ENCODE measurements around the gene RPS19. TPM values are rescaled to one million over a fixed set of nuclear protein-coding genes. Genes with fewer than 3 reads are reported as not detected.

Gene RPS19
- total RNA-seq, 1 experiment from 2014 or later = 3,020 TPM

GRCh38 chr19:41886761-41887710, 27.0 kb downstream of the RPS19 start:
- H2AFZ ChIP-seq (ENCODE audit: low read depth, low read length, poor library complexity, severe bottlenecking) = no peak overlapping the region
- CTCF ChIA-PET = interaction anchor here (0.8 to 1.4 kb wide), 5 partner anchors 12 to 41 kb away, joined by 3 to 5 read pairs (median 4); partner anchors contain the start of gene ERFL
- peak overlapping the region; percentile 91 for H3K4me2 ChIP-seq (ENCODE audit: low read length)
- peak overlapping the region; percentile 37 to 57 for H3K4me3 ChIP-seq (replicated peaks in 1 of 2; ENCODE audit: low read depth in 1 of 2, low read length in 2 of 2)
- no peaks in the 10 kb centered on the region for H3K9me3 ChIP-seq (ENCODE audit: control insufficient read depth in 1 of 2, insufficient read depth in 1 of 2, low read depth in 1 of 2, low read length in 2 of 2)
- POLR2A ChIA-PET = interaction anchor here (1.4 to 4.2 kb wide), 2 partner anchors 14 to 27 kb away, joined by 5 to 18 read pairs; partner anchors contain the start of gene RPS19
- H3K4me1 ChIP-seq (ENCODE audit: control insufficient read depth in 1 of 2, insufficient read depth in 2 of 2, low read length in 2 of 2) = peaks cover 27 to 52% of the 10 kb centered on the region in 2 experiments
- H3K9ac ChIP-seq (ENCODE audit: low read length) = peak overlapping the region; percentile 65
- H4K20me1 ChIP-seq (ENCODE audit: insufficient read depth) = no peaks in the 10 kb centered on the region
- peak overlapping the region; percentile 75 for H3K27ac ChIP-seq (ENCODE audit: low read depth, low read length)
- no peak for DNase-seq (ENCODE audit: low read depth, low spot score)
- peaks cover 4 to 18% of the 10 kb centered on the region in 2 experiments; a peak in 3 of 4 replicates for H3K36me3 ChIP-seq (ENCODE audit: control insufficient read depth in 1 of 2, insufficient read depth in 2 of 2, low read length in 2 of 2)
- intact Hi-C loops (cut with micrococcal nuclease) = no loop called here
- no peaks in the 10 kb centered on the region for H3K9me2 ChIP-seq (ENCODE audit: insufficient read depth)
- BruUV-seq (replicated peaks) = no TSS peak
- ATAC-seq = peak; percentile 0; the same call in 1 of the 2 replicates
- peaks cover 61% of the 10 kb centered on the region for H3K79me2 ChIP-seq (ENCODE audit: insufficient read depth, low read length)
- no peaks in the 10 kb centered on the region for H3K27me3 ChIP-seq (ENCODE audit: insufficient read depth, low read length)
- RAD21 ChIA-PET (ENCODE audit: low non-redundant PET in 1 of 2, low total read pairs in 2 of 2, uncharacterized antibody in 2 of 2, unreplicated experiment in 2 of 2) = interaction anchor here in 1 of 2 experiments (0.8 kb wide), 1 partner anchor 65 kb away, joined by 3 read pairs; no protein-coding TSS in a partner anchor
- no peak for TF ChIP-seq CEBPB (IDR thresholded peaks at IDR 0.05; ENCODE audit: low read depth)
- TF ChIP-seq MAX (IDR thresholded peaks at IDR 0.05) = no peak
- no peak for TF ChIP-seq EZH2phosphoT487 (IDR thresholded peaks at IDR 0.05; ENCODE audit: borderline replicate concordance)
- TF ChIP-seq RAD21 (IDR thresholded peaks at IDR 0.05; ENCODE audit: low read depth) = no peak
- TF ChIP-seq CTCF (IDR thresholded peaks at IDR 0.05 in 2 of 3, conservative IDR thresholded peaks at IDR 0.05 in 1 of 3; ENCODE audit: borderline replicate concordance in 1 of 3, insufficient read depth in 1 of 3, low read depth in 2 of 3, low read length in 2 of 3) = no peak
- TF ChIP-seq CBX3 (IDR thresholded peaks at IDR 0.05; ENCODE audit: low read depth) = no peak
- no peak for TF ChIP-seq SP1 (IDR thresholded peaks at IDR 0.05; ENCODE audit: low read depth)
- no peak for TF ChIP-seq REST (IDR thresholded peaks at IDR 0.05; ENCODE audit: low read depth)
- no peak; the same call in 1 of the 2 replicates for TF ChIP-seq POLR2AphosphoS5 (IDR thresholded peaks at IDR 0.05; ENCODE audit: low read depth, low read length)
- no peak for TF ChIP-seq SRF (IDR thresholded peaks at IDR 0.05; ENCODE audit: low read depth)
- TF ChIP-seq YY1 (IDR thresholded peaks at IDR 0.05; ENCODE audit: extremely low read depth, insufficient replicate concordance, low read depth, low read length) = no peak
- TF ChIP-seq JUND (IDR thresholded peaks at IDR 0.05) = no peak
- TF ChIP-seq ELF1 (IDR thresholded peaks at IDR 0.05; ENCODE audit: borderline replicate concordance, low read depth) = no peak
- TF ChIP-seq FOSL1 (IDR thresholded peaks at IDR 0.05; ENCODE audit: low read depth) = no peak
- TF ChIP-seq, protein P1, sequence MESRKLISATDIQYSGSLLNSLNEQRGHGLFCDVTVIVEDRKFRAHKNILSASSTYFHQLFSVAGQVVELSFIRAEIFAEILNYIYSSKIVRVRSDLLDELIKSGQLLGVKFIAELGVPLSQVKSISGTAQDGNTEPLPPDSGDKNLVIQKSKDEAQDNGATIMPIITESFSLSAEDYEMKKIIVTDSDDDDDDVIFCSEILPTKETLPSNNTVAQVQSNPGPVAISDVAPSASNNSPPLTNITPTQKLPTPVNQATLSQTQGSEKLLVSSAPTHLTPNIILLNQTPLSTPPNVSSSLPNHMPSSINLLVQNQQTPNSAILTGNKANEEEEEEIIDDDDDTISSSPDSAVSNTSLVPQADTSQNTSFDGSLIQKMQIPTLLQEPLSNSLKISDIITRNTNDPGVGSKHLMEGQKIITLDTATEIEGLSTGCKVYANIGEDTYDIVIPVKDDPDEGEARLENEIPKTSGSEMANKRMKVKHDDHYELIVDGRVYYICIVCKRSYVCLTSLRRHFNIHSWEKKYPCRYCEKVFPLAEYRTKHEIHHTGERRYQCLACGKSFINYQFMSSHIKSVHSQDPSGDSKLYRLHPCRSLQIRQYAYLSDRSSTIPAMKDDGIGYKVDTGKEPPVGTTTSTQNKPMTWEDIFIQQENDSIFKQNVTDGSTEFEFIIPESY (IDR thresholded peaks at IDR 0.05; ENCODE audit: extremely low read depth, insufficient replicate concordance, low read length) = no peak
- no peak for TF ChIP-seq ATF3 (IDR thresholded peaks at IDR 0.05)
- TF ChIP-seq ZFX (IDR thresholded peaks at IDR 0.05) = no peak
- no peak for TF ChIP-seq EGR1 (IDR thresholded peaks at IDR 0.05; ENCODE audit: low read depth)

Measured in HCT116 (cell line).